ENCODE results near the gene PSMD13. TPM values are rescaled to one million over a fixed set of nuclear protein-coding genes. Genes with fewer than 3 reads are reported as not detected.
A peak's percentile ranks its signal among the peaks of the same experiment; 100 is the strongest.
"Not testable (repeated sequence)": the region's sequence is repeated elsewhere in the genome, so short reads cannot be mapped to it uniquely, and the experiment has no call there.

The PSMD13 gene
- total RNA-seq, 1 donor from 2014 or later: 95.1 TPM

GRCh38 chr11:218815-219593, 17.8 kb upstream of the PSMD13 start:
- no peak for DNase-seq

DNA sequence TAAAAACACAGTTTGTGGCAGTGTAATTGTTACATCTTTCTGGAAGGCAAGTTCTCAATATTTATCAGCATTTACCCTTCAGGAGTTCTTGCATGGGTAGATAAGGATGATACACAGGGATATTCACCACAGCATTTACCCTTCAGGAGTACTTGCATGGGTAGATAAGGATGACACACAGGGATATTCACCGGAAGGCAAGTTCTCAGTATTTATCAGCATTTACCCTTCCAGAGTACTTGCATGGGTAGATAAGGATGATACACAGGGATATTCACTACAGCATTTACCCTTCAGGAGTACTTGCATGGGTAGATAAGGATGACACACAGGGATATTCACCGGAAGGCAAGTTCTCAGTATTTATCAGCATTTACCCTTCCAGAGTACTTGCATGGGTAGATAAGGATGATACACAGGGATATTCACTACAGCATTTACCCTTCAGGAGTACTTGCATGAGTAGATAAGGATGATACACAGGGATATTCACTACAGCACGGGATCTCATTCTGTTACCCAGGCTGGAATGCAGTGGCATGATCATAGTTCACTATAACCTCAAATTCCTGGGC, 16.0 kb upstream of the PSMD13 start:
- DNase-seq: not testable (repeated sequence)

- no peak for DNase-seq
These were observed 15.2 kb upstream of the PSMD13 start for GRCh38 chr11:221539-221938.

- no peak for DNase-seq
These were observed 14.6 kb upstream of the PSMD13 start for GRCh38 chr11:221998-222789.

DNA sequence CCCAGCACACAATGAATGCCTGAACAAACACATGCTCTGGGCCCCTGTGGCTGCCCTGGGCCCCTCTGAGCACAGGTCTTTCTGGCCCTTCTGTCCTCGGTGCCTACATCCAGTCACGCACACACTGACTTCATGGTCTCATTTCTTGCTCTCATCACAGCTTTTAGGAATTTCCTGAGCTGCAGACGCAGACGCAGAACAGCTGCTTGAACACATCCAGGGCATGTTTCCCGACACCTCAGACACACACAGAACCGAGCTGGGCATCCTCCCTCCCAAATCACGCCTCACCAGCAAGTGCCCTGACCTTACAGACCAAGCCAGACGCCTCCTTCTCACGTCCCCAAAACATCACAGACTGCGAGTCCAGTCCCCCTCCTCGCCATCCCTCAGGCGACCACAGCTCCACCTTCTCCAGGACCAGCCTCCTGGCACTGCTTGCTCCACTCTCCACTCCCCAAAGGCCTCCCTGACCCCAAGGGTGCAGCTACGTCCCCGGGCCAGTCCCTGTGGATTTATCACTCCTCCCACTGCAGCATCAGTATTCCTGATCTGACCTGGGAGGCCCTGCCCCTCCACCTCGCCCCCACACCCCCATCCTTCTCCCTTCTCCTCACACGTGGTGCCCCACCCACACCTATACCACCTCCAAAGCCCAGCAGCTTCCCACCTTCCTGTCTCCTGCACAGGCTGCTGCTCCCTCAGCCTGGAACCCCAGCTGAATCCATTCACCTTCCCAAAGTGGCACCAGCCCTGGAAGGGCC, 13.6 kb upstream of the PSMD13 start:
- DNase-seq: no peak

GRCh38 chr11:223884-224283, 12.9 kb upstream of the PSMD13 start:
- no peak for DNase-seq

DNA sequence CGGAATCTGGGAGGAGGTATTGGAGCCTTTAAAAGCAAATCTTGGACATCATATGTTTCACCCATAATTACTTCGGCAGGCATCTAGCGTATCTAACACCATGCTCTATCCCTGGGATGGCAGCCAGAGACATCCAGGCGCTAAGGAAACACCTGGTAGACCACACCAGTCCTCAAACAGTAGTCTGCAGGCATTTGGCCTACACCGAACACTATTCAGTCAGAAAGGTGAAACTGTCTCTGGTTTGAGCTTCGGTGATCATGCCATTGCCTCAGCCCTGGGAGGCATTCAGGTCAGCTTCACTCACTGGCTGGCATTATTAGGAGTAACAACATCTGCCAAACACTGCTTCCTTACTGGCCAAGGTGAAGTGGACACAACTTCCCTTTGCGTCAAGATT, 12.4 kb upstream of the PSMD13 start:
- no peak for DNase-seq

- DNase-seq: no peak
These were observed 10.9 kb upstream of the PSMD13 start for GRCh38 chr11:225734-226453.

- DNase-seq: no peak
These were observed 8.9 kb upstream of the PSMD13 start for GRCh38 chr11:227824-228379.

- no peak for DNase-seq
These were observed 6.3 kb upstream of the PSMD13 start for GRCh38 chr11:230431-230830.

- no peak for DNase-seq
These were observed 3.8 kb upstream of the PSMD13 start for GRCh38 chr11:232783-233565.

- DNase-seq: no peak
These were observed 1.6 kb upstream of the PSMD13 start for GRCh38 chr11:235180-235579.

- no peak for DNase-seq
These were observed 1.2 kb upstream of the PSMD13 start for GRCh38 chr11:235609-235996.

DNA sequence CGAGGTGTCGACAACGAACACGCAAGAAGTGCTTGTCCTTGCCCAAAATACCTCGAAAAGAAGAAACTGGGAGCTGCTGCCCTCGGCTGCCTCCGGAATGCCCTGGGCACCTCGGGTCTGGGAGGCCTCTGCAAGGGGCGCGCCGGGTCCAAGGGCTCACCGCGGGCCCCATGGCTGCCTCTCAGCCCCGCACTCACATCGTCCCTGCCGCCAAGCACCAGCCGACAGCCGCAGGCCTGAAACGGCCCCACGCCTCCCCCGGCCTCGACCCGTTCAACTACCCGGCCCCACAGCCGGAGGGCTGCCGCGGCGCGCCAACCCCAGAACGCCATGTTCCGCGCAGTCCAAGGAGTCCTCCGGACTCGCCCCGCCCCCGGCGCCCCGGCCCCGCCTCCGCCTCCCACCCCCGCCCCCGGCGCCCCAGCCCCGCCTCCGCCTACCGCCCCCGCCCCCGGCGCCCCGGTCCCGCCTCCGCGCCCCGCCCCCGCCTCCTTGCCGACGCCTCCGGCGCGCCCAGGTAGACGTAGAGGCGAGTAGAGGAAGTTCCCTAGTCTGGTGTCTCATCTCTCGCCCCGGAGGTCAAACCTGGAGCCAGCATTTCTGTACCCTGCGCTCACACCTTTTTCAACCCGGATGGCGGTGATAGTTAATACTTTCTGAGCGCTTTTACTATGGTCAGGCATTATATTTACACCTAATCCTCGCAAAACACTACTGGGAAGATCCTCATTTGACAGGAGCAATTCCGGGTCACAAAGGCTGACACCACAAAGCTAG, 591 bp upstream of the PSMD13 start, which contains the start of gene SIRT3:
Gene SIRT3 (minus strand): TSS at position 346 of the 777 bp plus-strand sequence. CDS start 14 bp downstream, at position 332.
- peak; percentile 91 for DNase-seq

GRCh38 chr11:238346-238745, 1.6 kb downstream of the PSMD13 start:
- not testable (repeated sequence) for DNase-seq

DNA sequence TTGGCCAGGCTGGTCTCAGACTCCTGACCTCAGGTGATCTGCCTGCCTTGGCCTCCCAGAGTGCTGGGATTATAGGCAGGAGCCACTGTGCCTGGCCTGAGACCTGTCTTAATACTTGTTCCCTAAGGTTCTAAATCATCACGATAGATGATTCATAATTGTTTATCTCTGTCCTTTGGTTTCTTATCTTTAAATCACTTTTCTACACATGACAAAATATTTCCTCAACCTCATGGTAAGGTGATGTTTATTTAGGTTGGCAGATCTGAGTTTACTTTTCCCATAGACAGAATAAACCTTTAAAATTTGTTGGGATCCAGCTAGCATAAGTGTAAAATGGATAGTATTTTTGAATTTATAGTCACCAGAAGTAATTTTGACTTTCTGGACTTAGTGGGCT, 3.5 kb downstream of the PSMD13 start:
- DNase-seq: no peak

DNA sequence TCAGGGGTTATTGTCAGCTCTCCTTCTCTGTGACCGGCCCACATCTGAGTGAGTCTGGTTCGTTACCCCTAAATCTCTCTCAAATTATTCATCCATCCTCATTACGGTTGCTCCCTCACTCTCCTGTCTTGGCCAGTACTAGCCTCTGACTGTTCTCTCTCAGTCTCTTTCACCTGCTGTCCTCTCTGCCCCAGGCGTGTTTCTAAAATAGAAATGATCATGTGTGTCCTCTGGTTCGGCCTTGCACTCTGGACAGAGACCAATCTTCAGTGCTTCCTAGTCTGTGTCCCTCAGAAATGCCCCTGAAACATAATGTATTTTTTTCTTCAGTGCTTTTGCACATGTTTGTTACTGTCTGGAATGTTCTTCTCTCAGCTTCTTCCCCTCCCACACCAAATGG, 4.9 kb downstream of the PSMD13 start:
- no peak for DNase-seq

DNA sequence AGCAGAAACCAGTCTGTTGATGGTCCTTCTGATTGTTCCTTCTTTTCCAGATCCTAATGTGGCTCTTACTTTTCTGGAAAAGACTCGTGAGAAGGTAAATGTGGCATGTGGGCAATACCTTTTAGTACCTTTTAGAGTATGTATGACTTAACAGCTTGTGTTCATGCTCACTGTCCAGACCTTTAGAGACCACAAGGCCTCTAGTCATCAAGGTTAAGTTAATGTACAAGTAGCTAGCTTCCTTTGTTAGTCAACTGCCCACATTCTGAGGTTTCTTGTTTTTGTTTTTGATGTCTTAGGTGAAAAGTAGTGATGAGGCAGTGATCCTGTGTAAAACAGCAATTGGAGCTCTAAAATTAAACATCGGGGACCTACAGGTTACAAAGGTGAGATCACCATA, 7.6 kb downstream of the PSMD13 start:
- DNase-seq: no peak

DNA sequence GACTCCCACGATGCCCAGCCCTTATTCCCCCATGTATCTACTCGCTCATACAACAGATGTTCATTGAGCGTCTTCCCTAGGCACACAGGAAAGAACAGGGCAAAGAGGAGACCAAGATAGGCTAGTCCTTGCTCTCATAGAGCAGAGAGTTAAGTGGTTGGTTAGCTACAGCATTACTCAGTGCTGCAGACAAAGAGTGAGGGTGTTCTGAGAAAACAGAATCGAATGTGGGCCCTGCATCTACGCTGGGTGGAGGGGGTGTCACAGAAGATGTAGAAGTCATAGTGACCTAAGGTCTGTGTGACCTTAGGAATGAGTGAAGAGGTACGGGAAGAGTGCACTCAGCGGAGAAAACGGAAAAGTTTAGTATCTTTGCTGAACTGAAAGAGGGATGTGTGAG, 12.3 kb downstream of the PSMD13 start:
- DNase-seq: no peak

DNA sequence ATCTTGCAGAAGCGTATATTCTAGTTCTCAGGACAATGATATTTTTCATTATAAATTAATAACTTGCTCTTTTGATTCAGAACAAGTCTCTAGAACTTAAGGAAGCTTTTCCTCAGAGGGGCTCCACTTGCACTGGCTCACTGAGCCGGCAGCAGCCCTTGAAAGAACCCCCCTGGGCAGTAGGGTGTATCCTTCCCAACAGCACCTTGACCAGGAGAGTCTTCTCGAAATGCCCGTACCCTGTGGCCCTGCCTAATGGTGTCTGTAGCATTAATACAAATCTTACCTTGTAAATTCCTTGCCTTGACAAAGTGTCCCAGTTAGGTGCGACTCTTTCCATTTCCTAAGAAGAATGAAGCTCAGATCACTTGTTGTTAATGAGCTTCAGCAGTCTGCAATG, 13.5 kb downstream of the PSMD13 start:
- DNase-seq: no peak
